Ovary (tissue), 3 donors: ENCODE data around the gene GNB1.

ENCODE experiments used
- CTCF ChIP-seq, 3 donors: fragments of 450-650 bp in 2 of 3; fragments of 200-600 bp in 1 of 3; IDR thresholded peaks; one replicate each; pipeline versions ENCODE4 v1.5.1 to v1.8.0; 2016 to 2022; ENCODE audit warnings: antibody characterized with exemption in 3 of 3, mild to moderate bottlenecking in 1 of 3
- EP300 ChIP-seq: sonication (generic); formaldehyde crosslinking; IDR thresholded peaks from one replicate; pipeline ENCODE4 v1.6.1; 2017; ENCODE audit warnings: antibody characterized with exemption
- donor health status: DM: no; HTN: no; CAD: no.

GRCh38 chr1:1785666-1786065 lies 105.2 kb downstream of the GNB1 start:
- TF ChIP-seq CTCF (IDR thresholded peaks at IDR 0.05) (no peak), EP300 (no peak)
